ENCODE results near the gene SSH2.
"Not testable (repeated sequence)": the region's sequence is repeated elsewhere in the genome, so short reads cannot be mapped to it uniquely, and the experiment has no call there.

The SSH2 gene

GRCh38 chr17:29941334-29941733, 11.3 kb upstream of the SSH2 start, which contains the start of gene EFCAB5:
Gene EFCAB5 (plus strand): TSS chr17:29941634. CDS start chr17:29941797, 163 bp downstream.
- TF ChIP-seq CTCF (IDR thresholded peaks at IDR 0.05), result no peak
- Histone ChIP-seq H3K27ac (no peak within 1 kb of the TSS), H3K27me3 (ENCODE audit: control insufficient read depth, insufficient read depth, low read length) (no peaks in the 10 kb centered on the region), H3K4me1 (no peaks in the 10 kb centered on the region), H3K36me3 (ENCODE audit: control insufficient read depth, insufficient read depth, low read length) (no peaks in the 10 kb centered on the region), H3K4me2 (ENCODE audit: low read length) (no peak within 1 kb of the TSS), H3K4me3 (ENCODE audit: low read depth, low read length) (no peak within 1 kb of the TSS), H2AFZ (no peak within 1 kb of the TSS), H3K79me2 (no peaks in the 10 kb centered on the region), H3K9ac (no peak within 1 kb of the TSS), H3K9me3 (ENCODE audit: control insufficient read depth, low read length) (no peaks in the 10 kb centered on the region)

GRCh38 chr17:29936724-29937123, 6.7 kb upstream of the SSH2 start:
- H3K9ac ChIP-seq, result no peak overlapping the region
- H3K36me3 ChIP-seq (ENCODE audit: control insufficient read depth, insufficient read depth, low read length), result no peaks in the 10 kb centered on the region
- H3K9me3 ChIP-seq (ENCODE audit: control insufficient read depth, low read length), result no peaks in the 10 kb centered on the region
- no peaks in the 10 kb centered on the region for H3K27me3 ChIP-seq (ENCODE audit: control insufficient read depth, insufficient read depth, low read length)
- no peak overlapping the region for H2AFZ ChIP-seq
- H3K4me1 ChIP-seq, result no peaks in the 10 kb centered on the region
- TF ChIP-seq CTCF (IDR thresholded peaks at IDR 0.05), result no peak
- H3K4me3 ChIP-seq (ENCODE audit: low read depth, low read length), result no peak overlapping the region
- no peaks in the 10 kb centered on the region for H3K79me2 ChIP-seq
- no peak overlapping the region for H3K4me2 ChIP-seq (ENCODE audit: low read length)
- no peak overlapping the region for H3K27ac ChIP-seq

- not testable (repeated sequence) for H3K27me3 ChIP-seq (ENCODE audit: control insufficient read depth, insufficient read depth, low read length); H3K36me3 ChIP-seq (ENCODE audit: control insufficient read depth, insufficient read depth, low read length)
Measured at GRCh38 chr17:29935909-29936308, 5.9 kb upstream of the SSH2 start.

GRCh38 chr17:29933379-29933778, 3.4 kb upstream of the SSH2 start:
- Histone ChIP-seq H3K9me3 (ENCODE audit: control insufficient read depth, low read length) (no peaks in the 10 kb centered on the region), H3K4me2 (ENCODE audit: low read length) (no peak overlapping the region), H3K4me3 (ENCODE audit: low read depth, low read length) (no peak overlapping the region), H3K27ac (no peak overlapping the region), H3K36me3 (ENCODE audit: control insufficient read depth, insufficient read depth, low read length) (no peaks in the 10 kb centered on the region), H3K9ac (no peak overlapping the region), H2AFZ (peak overlapping the region; percentile 21), H3K27me3 (ENCODE audit: control insufficient read depth, insufficient read depth, low read length) (no peaks in the 10 kb centered on the region), H3K79me2 (peaks cover 5% of the 10 kb centered on the region), H3K4me1 (no peaks in the 10 kb centered on the region)
- TF ChIP-seq CTCF (IDR thresholded peaks at IDR 0.05), result no peak

More at GRCh38 chr17:29935909-29936308, 5.9 kb upstream of the SSH2 start:
- H3K27ac ChIP-seq; H3K4me1 ChIP-seq; H2AFZ ChIP-seq; H3K9me3 ChIP-seq (ENCODE audit: control insufficient read depth, low read length); H3K4me2 ChIP-seq (ENCODE audit: low read length); H3K9ac ChIP-seq; H3K79me2 ChIP-seq; H3K4me3 ChIP-seq (ENCODE audit: low read depth, low read length): not testable (repeated sequence)

- Histone ChIP-seq H3K36me3 (ENCODE audit: control insufficient read depth, insufficient read depth, low read length) (no peaks in the 10 kb centered on the region), H3K4me2 (ENCODE audit: low read length) (peak overlapping the region; percentile 80), H3K27me3 (ENCODE audit: control insufficient read depth, insufficient read depth, low read length) (no peaks in the 10 kb centered on the region), H2AFZ (peak overlapping the region; percentile 89), H3K4me3 (ENCODE audit: low read depth, low read length) (peak overlapping the region; percentile 83), H3K9ac (no peak overlapping the region), H3K4me1 (peaks cover 7% of the 10 kb centered on the region), H3K27ac (no peak overlapping the region), H3K9me3 (ENCODE audit: control insufficient read depth, low read length) (no peaks in the 10 kb centered on the region), H3K79me2 (peaks cover 13% of the 10 kb centered on the region)
- peak; percentile 93 for TF ChIP-seq CTCF (IDR thresholded peaks at IDR 0.05)
Measured at GRCh38 chr17:29931231-29931932, 1.4 kb upstream of the SSH2 start.

Measured in parathyroid adenoma (tissue), 2 donors.